GM12801 (cell line): ENCODE data around the gene PKP3.

ENCODE experiments used
- TF ChIP-seq, protein P1 (sequence below): IDR thresholded peaks from one replicate; pipeline ENCODE4 v1.5.1; 2011; ENCODE audit warnings: control low read depth; ENCODE audit not compliant: insufficient read length; ENCODE audit errors: extremely low read depth

Gene PKP3

DNA sequence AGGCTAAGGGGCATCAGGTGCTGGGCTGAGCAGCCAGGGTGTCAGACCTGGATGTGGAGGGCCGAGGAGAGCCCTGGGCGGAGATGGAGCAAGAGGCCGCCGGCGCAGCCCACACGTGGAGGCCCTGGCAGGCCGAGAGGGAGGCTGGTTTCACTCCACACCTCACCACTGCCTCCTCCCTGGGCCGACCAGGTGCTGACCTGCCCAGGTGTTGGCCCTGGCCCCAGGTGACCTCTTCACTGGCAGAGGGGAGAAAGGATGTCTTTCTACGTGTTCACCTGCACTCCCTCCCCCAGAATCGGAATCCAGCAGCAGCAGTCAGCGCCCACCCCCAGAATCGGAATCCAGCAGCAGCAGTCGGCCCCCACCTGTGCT is 47.0 kb downstream of the PKP3 start:
- TF ChIP-seq, protein P1, sequence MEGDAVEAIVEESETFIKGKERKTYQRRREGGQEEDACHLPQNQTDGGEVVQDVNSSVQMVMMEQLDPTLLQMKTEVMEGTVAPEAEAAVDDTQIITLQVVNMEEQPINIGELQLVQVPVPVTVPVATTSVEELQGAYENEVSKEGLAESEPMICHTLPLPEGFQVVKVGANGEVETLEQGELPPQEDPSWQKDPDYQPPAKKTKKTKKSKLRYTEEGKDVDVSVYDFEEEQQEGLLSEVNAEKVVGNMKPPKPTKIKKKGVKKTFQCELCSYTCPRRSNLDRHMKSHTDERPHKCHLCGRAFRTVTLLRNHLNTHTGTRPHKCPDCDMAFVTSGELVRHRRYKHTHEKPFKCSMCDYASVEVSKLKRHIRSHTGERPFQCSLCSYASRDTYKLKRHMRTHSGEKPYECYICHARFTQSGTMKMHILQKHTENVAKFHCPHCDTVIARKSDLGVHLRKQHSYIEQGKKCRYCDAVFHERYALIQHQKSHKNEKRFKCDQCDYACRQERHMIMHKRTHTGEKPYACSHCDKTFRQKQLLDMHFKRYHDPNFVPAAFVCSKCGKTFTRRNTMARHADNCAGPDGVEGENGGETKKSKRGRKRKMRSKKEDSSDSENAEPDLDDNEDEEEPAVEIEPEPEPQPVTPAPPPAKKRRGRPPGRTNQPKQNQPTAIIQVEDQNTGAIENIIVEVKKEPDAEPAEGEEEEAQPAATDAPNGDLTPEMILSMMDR = no peak

GRCh38 chr11:441418-442274 is 47.6 kb downstream of the PKP3 start, which contains the start of gene ANO9:
Gene ANO9, minus strand, starts transcription at chr11:442011. Its CDS starts 85 bp downstream, at chr11:441926.
- TF ChIP-seq, protein P1 = no peak

GRCh38 chr11:442611-443081 is 48.6 kb downstream of the PKP3 start:
- TF ChIP-seq, protein P1 = no peak

DNA sequence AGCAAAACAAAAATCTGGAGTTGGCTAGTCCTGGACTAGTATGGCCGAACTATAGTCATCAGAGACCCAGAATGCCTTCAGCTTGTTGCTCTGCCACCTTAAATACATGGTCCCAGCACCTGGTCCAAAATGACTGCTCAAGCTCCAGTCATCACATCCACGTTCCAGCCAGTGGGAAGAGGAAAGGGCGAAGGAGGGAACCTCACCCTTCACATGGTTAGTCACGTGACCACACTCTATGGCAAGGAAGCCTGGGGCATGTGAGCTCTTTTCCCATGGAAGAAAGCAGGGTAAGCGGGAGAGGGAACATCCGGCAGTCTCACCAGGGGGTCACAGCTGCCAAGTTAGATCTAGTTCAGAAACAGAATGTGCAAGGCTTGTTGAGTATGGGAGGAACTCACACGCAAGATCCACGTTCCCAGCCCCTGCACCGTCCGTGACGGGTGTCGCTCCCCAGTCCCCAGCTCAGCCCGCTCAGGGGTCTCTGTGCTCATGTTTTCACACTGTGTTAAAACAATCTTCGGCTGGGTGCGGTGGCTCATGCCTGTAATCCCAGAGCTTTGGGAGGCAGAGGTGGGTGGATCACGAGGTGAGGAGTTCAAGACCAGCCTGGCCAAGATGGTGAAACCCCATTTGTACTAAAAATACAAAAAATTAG is 49.7 kb downstream of the PKP3 start:
- TF ChIP-seq, protein P1 = no peak

DNA sequence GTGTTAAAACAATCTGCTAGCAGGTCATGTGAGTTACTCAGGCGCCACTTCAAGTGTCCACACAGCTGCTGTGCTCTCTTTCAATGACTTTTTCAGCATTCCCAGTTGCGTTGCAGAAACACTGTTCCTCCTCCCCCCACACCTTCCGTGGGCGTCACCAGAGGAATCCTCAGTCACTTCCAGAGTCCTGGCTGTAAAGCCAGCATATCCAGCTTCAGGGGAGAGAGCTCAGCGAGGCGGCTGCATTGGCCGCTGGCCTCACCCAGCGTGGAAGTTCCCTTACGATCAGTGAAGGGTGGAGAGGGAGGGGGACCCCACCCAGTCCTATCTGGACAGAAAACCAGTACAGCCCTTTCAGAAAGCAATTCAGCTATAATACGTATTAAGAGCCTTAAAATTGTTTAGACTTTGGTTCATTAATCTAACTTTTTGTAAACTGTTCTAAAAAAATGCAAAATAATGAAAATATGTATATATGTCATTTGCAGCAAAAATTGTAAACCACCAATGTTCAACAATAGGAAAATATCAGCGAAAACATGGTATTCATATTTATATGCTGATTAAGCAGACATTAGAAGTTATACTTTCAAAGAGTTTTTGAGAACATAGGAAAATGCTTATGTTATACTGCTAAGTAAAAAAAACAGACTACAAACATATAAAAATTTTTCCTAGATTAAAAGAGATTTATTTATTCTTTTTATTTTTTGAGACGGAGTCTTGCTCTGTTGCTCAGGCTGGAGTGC is 50.6 kb downstream of the PKP3 start:
- TF ChIP-seq, protein P1 = no peak

- TF ChIP-seq, protein P1 = no peak
These were observed 52.0 kb downstream of the PKP3 start for GRCh38 chr11:445765-446588.
